Coronary artery (tissue), 2 donors: Measurements from ENCODE around the gene TOMM70.
A peak's percentile ranks its signal among the peaks of the same experiment; 100 is the strongest.
"Not testable (repeated sequence)": the region's sequence is repeated elsewhere in the genome, so short reads cannot be mapped to it uniquely, and the experiment has no call there.

Experiments used
- DNase-seq: peaks from one replicate; pipeline ENCODE4 v3.0.0-alpha.2; 2017; ENCODE audit warnings: low spot score
- H3K27ac ChIP-seq, 2 donors: fragments of 200-600 bp; sonication (generic); one replicate each; pipeline ENCODE4 v1.5.1; 2016 to 2019
- H3K4me3 ChIP-seq: fragments of 200-600 bp; sonication (generic); 2 replicates; pipeline ENCODE4 v1.5.1; 2016; ENCODE audit warnings: mild to moderate bottlenecking, moderate library complexity
- CTCF ChIP-seq: fragments of 200-600 bp; sonication (generic); IDR thresholded peaks from one replicate; pipeline ENCODE4 v1.5.1; 2019; ENCODE audit warnings: antibody characterized with exemption

The TOMM70 gene

GRCh38 chr3:100352296-100353231 is 48.3 kb downstream of the TOMM70 start:
- no peak for DNase-seq
- TF ChIP-seq CTCF = no peak
- no peak overlapping the region for H3K27ac ChIP-seq
- no peak overlapping the region for H3K4me3 ChIP-seq

- not testable (repeated sequence) for DNase-seq, H3K27ac ChIP-seq, H3K4me3 ChIP-seq
These were observed 49.1 kb downstream of the TOMM70 start for GRCh38 chr3:100351770-100352169.

- no peak overlapping the region for H3K4me3 ChIP-seq
- no peak for TF ChIP-seq CTCF
- DNase-seq = no peak
- H3K27ac ChIP-seq = no peak overlapping the region
These were observed 52.2 kb downstream of the TOMM70 start for GRCh38 chr3:100348727-100349126.

- TF ChIP-seq CTCF = no peak
These were observed 60.4 kb downstream of the TOMM70 start for GRCh38 chr3:100340527-100340926.

GRCh38 chr3:100339786-100340185 is 61.1 kb downstream of the TOMM70 start:
- Histone ChIP-seq H3K4me3 (no peak overlapping the region), H3K27ac (no peak overlapping the region)
- no peak for DNase-seq
- no peak for TF ChIP-seq CTCF

More at GRCh38 chr3:100340527-100340926, 60.4 kb downstream of the TOMM70 start:
- Histone ChIP-seq H3K27ac (no peak overlapping the region), H3K4me3 (no peak overlapping the region)
- no peak for DNase-seq

GRCh38 chr3:100338911-100339310 is 62.0 kb downstream of the TOMM70 start:
- no peak for TF ChIP-seq CTCF
- Histone ChIP-seq H3K4me3 (no peak overlapping the region), H3K27ac (no peak overlapping the region)
- no peak for DNase-seq

- H3K27ac ChIP-seq, H3K4me3 ChIP-seq, DNase-seq: not testable (repeated sequence)
These were observed 64.7 kb downstream of the TOMM70 start for GRCh38 chr3:100336229-100336628.

GRCh38 chr3:100335434-100335833 is 65.5 kb downstream of the TOMM70 start:
- Histone ChIP-seq H3K27ac (peak overlapping the region; percentile 54 to 71), H3K4me3 (peak overlapping the region; percentile 74)
- TF ChIP-seq CTCF = no peak
- DNase-seq = no peak
